Activated T-cell treated with anti-CD3 and anti-CD28 coated beads, Interleukin-2, amount 50 U/mL, for 1 hour (primary cell): ENCODE results near the gene STXBP5.
"Not testable (repeated sequence)": the region's sequence is repeated elsewhere in the genome, so short reads cannot be mapped to it uniquely, and the experiment has no call there.

Experiments used
- DNase-seq: peaks from one replicate; pipeline ENCODE4 v3.0.0-alpha.2; 2020

Gene STXBP5

GRCh38 chr6:147304016-147304415 is 99.8 kb downstream of the STXBP5 start:
- DNase-seq: no peak

GRCh38 chr6:147310521-147310920 is 106.3 kb downstream of the STXBP5 start:
- no peak for DNase-seq

GRCh38 chr6:147311218-147311617 is 107.0 kb downstream of the STXBP5 start:
- DNase-seq: no peak

GRCh38 chr6:147321260-147321659 is 117.0 kb downstream of the STXBP5 start:
- DNase-seq: no peak

GRCh38 chr6:147322299-147323162 is 118.3 kb downstream of the STXBP5 start:
- DNase-seq: no peak

DNA sequence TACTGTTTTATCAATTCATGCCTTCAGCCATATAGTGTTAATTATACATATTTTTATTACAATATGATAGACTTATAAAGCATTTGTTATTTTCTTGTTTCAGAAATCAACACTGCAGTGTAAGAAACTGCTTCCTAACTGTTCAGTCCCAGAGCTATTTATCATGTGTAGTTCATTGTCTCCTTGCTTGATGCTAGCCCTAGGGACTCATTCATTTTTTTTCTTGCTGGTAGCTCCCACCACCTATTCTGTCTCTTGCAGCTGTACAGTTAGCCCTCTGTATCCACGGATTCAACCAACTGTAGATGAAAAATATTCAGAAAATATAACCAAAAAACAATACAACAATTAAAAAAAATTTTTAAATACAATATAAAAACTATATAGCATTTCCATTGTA is 121.3 kb downstream of the STXBP5 start:
- no peak for DNase-seq

DNA sequence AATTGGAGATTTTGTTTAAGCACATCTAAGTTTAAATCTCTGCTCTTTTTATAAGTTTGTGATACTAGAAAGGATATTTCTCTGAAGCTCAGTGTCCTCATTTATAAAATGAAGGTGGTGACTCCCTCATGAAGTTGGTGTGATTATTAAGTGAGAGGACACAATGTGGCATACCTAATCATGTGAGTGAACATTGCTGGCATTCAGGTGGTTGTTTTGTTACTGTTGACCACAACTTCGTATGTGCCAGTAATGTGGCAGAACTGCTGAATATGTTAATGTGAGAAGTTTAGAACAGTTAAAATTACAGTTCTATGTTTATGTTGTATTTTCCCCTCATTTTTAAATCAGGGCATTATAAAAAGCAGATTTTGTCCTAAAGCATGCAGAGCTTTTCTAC is 127.2 kb downstream of the STXBP5 start:
- DNase-seq: no peak

DNA sequence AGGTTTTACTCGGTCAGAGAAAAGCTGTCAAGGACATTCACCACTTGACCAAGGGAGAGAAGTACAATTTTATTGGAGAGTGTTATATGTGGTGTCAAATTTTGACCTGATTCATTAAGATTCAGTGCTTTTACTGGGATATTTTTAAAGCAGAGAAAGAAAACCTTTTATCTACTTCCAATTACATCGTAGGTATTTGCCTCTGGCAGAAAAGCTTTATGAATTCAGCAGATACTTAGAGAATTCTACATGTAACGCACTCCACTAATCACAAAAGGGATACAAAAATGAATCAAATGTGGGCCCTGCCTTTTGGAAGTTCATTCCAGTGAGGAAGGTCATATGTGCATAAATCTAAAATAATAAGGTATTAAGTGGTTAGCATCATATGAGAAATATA is 133.7 kb downstream of the STXBP5 start:
- DNase-seq: no peak

DNA sequence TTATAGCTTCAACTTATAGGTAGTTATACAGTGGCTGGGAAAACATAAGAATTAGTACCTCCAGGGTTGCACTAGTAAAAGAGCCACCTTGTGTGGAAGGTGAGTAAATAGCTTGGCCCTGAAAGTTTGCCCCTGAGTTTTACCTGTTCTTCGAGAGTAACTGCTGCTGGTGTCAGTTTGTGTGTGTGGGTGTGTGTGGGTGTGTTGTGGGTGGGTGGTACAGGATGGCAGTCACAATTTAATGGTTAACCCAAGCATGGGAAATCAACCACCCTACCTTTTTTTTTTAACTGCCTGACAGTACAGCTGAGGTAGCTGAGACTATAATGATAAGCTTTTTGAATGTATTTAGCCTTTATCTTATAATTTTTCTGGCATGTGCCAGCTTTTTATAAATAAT is 137.3 kb downstream of the STXBP5 start:
- no peak for DNase-seq

DNA sequence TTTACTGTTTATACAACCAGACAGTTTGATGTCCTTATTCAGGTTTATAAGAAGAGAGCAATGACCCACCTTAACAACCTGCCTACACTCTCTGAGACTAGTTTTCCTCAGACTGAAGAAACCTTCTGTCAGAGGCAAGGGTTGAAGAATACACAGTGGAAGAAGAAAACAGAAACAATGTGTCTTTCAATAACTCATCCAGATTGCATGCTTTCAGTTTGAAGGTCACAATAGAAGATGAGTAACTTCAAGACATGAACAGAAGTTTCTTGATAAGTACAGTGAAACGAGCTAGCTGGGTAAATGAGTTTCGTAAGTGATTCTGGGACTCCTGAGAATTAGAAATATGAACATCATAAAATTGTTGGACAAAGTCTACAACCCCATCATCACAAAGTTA is 141.7 kb downstream of the STXBP5 start:
- no peak for DNase-seq

DNA sequence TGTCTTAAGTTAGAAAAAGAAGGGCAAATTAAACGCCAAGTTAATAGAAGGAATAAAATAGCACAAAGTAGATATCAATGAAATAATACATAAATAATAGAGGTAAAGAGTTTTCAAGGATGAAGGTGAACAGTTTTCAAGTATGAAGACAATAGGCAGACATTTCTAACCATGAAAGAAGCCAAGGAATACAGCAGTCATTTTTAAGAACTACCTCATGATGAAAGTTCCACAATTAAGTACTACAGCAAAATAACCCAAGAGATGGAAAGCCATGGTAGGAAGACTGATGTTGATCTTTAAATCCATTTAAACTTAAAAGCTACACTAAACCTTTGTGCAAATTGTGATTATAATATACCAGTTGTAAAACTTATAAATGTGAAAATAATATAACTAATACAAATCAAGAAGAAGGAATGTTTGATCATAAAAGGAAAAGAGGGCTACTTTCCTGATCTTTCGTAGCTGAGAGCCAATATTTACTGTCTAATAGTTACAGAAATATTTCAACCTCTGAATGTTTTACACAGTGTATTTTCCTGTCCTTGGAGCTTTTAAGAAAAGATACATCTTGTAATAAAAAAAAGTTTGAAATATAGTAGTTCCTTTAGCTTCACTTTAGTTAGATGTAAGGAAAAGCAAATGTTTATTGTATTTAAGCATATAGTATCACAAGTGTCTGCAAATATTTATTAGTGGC is 143.1 kb downstream of the STXBP5 start:
- DNase-seq: no peak

DNA sequence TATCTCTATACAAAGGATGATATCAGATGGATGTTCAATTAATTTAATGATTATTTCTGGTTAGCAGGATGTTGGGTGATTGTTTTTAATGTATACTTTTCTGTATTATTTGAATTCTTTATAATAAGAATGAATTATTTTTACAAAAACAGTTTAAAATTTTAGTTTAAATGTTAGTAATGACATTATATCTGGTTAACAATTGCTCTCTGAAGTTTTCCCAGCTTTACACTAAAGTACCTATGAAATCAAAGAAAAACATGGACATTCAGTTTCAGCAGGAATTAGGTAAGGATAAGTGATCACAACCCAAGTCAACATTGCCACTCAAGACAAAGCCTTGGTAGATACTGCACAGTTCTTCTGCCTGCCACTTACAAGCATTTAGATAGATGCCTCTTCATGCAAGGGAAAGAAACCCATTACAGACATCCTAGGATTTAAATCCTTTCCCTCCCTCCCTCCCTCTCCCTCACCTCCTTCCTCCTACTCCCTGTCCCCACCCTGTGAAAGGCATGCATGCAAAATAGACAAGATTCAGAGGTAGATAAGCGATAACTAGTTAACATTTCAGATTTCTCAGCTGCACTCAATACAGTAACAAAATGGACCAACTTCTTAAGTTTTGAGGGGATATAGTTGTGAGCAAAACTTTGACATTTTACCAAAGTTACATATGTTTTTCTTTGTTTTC is 143.8 kb downstream of the STXBP5 start:
- DNase-seq: no peak

GRCh38 chr6:147361311-147361981 is 157.2 kb downstream of the STXBP5 start:
- DNase-seq: no peak

DNA sequence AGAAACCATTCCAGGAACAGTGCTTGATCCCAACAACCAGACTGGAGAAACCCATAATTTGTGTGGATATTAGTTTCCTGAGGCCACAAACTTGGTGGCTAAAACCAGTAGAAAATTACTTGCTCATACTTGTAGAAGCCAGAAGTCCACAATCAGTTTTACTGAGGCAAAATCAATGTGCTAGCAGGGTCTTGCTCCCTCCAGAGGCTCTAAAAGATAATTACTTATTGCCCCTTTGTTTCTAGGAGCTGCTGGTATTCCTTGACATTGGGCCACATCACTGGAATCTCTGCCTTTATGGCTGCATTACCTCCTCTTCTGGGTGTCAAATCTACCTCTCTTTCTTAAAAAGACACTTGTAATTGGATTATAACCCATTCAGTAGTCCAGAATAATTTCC is 162.1 kb downstream of the STXBP5 start:
- DNase-seq: no peak

DNA sequence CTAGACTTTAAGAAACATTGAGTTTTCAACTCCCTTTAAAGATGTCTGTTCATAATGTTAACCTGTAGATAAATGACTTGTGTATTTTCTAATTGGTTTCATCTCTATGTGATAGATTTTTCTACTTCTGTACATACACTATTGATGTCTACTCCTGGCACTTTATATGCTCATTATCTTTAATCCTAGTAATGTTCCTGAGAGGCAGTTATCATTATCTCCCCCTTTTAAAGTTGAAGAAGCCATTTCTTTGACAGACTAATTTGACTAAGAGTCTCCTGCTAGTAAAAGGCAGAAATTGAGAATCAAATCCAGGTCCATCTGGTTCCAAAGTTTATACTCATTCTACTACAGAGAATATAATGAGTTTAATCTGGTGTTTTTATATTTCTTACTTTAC is 167.1 kb downstream of the STXBP5 start:
- no peak for DNase-seq

DNA sequence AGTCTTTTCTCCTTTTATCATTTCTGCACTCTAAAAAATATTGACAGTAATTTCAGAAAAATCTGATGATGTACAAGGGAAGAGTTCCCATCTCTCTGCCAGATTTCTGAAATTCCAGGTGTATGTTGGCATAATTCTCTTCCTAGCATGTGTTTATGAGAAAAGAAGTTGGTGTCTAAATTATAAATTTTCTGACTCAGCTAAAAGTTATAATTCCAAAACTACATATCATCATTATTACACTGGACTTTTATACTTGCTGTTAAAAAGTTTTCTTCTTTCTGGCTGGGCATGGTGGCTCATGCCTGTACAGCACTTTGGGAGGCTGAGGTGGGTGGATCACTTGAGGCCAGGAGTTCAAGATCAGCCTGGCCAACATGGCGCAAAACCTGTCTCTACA is 168.6 kb downstream of the STXBP5 start:
- DNase-seq: no peak

DNA sequence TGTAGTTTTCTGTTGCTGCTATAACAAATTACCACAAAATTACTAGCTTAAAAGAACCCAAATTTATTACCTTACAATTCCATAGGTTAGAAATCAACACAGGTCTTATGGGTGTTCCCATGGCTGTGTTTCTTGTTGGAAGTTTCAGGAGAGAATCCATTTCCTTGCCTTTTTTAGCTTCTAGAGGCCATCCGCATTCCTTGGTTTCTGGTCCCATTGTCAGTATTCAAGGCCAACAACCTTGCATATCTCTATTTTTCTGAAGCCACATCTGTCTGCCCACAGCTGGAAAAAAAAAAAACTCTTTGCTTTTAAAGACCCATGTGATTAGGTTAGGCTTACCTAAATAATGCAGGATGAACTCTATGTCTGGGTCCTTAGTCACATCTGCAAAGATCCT is 174.6 kb downstream of the STXBP5 start:
- no peak for DNase-seq

DNA sequence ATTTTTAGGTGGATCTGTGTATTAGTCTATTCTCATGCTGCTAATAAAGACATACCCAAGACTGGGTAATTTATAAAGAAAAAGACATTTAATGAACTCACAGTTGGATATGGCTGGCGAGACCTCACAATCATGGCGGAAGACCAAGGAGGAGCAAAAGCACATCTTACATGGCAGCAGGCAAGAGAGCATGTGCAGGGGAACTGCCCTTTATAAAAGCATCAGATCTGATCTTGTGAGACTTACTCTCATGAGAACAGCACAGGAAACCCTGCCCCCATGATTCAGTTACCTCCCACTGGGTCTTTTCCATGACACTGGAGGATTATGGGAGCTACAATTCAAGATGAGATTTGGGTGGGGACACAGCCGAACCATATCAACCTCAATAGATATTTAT is 176.6 kb downstream of the STXBP5 start:
- DNase-seq: not testable (repeated sequence)

- DNase-seq: no peak
Observed at GRCh38 chr6:147381712-147382111, 177.5 kb downstream of the STXBP5 start.

- DNase-seq: no peak
Observed at GRCh38 chr6:147382945-147383554, 178.8 kb downstream of the STXBP5 start.

GRCh38 chr6:147384029-147384428 is 179.8 kb downstream of the STXBP5 start:
- no peak for DNase-seq
